AG04450 (cell line): ENCODE measurements around the gene SETD3. TPM values are rescaled to one million over a fixed set of nuclear protein-coding genes. Genes with fewer than 3 reads are reported as not detected.

ENCODE experiments used
- CTCF ChIA-PET: fragments of 300-600, 350-600 bp; formaldehyde crosslinking; extraction: SDS; loops from one replicate; lab custom pipeline; 2022; ENCODE audit warnings: antibody characterized with exemption, inconsistent platforms; lab: Charles Lee
- POLR2A ChIA-PET: fragments of 350-600 bp; formaldehyde crosslinking; extraction: SDS; loops from one replicate; lab custom pipeline; 2021; ENCODE audit warnings: antibody characterized with exemption, inconsistent platforms; lab: Yijun Ruan, JAX
- DNase-seq: peaks from one replicate; pipeline ENCODE4 v3.0.0-alpha.2; 2011; ENCODE audit warnings: low read depth, low spot score
- H3K27ac ChIP-seq: one replicate; pipeline ENCODE4 v1.5.1; 2012; ENCODE audit warnings: low read depth, low read length, control low read depth
- H3K27me3 ChIP-seq: one replicate; pipeline ENCODE4 v1.6.0; 2012; ENCODE audit warnings: low read length; ENCODE audit not compliant: control insufficient read depth, insufficient read depth
- H3K4me3 ChIP-seq: 2 replicates; pipeline ENCODE4 v1.5.1; 2011; ENCODE audit warnings: mild to moderate bottlenecking, low read depth, low read length, control low read depth
- H3K9me3 ChIP-seq: 2 replicates; pipeline ENCODE4 v1.5.1; 2012; ENCODE audit warnings: low read length; ENCODE audit not compliant: control insufficient read depth, insufficient read depth
- polyA plus RNA-seq: library from polyadenylated mRNA; depleted of rRNA; stranded (reverse); fragments of >200 nt; gene quantifications from 2 replicates; pipeline ENCODE4 v1.2.3, GENCODE V29; 2011
- TF ChIP-seq, protein P1 (sequence below): IDR thresholded peaks from 2 replicates; pipeline ENCODE4 v1.5.1; 2011; ENCODE audit warnings: low read depth, low read length, control low read depth, inconsistent platforms

The SETD3 gene
- polyA plus RNA-seq, 1 experiment = 25.0 TPM

GRCh38 chr14:99357916-99358390 is 122.7 kb downstream of the SETD3 start:
- Histone ChIP-seq H3K4me3 (no peak overlapping the region), H3K9me3 (peaks cover 8% of the 10 kb centered on the region), H3K27me3 (peaks cover 7% of the 10 kb centered on the region), H3K27ac (no peak overlapping the region)
- POLR2A ChIA-PET = no interaction called here
- DNase-seq = no peak
- TF ChIP-seq, protein P1, sequence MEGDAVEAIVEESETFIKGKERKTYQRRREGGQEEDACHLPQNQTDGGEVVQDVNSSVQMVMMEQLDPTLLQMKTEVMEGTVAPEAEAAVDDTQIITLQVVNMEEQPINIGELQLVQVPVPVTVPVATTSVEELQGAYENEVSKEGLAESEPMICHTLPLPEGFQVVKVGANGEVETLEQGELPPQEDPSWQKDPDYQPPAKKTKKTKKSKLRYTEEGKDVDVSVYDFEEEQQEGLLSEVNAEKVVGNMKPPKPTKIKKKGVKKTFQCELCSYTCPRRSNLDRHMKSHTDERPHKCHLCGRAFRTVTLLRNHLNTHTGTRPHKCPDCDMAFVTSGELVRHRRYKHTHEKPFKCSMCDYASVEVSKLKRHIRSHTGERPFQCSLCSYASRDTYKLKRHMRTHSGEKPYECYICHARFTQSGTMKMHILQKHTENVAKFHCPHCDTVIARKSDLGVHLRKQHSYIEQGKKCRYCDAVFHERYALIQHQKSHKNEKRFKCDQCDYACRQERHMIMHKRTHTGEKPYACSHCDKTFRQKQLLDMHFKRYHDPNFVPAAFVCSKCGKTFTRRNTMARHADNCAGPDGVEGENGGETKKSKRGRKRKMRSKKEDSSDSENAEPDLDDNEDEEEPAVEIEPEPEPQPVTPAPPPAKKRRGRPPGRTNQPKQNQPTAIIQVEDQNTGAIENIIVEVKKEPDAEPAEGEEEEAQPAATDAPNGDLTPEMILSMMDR = no peak
- CTCF ChIA-PET = interaction anchor here (1.1 to 1.6 kb wide), 2 partner anchors 31 to 38 kb away, joined by 3 read pairs; no protein-coding TSS in a partner anchor

GRCh38 chr14:99357151-99357915 is 123.3 kb downstream of the SETD3 start:
- Histone ChIP-seq H3K9me3 (peaks cover 8% of the 10 kb centered on the region), H3K27me3 (peaks cover 7% of the 10 kb centered on the region), H3K27ac (no peak overlapping the region), H3K4me3 (no peak overlapping the region)
- POLR2A ChIA-PET = no interaction called here
- TF ChIP-seq, protein P1 = no peak
- DNase-seq = no peak
- CTCF ChIA-PET = interaction anchor here (1.1 to 1.6 kb wide), 2 partner anchors 32 to 38 kb away, joined by 3 read pairs; no protein-coding TSS in a partner anchor

- ChIA-PET POLR2A (no interaction called here), CTCF (no interaction called here)
- no peak for DNase-seq
- Histone ChIP-seq H3K27ac (no peak overlapping the region), H3K9me3 (peaks cover 3% of the 10 kb centered on the region), H3K4me3 (no peak overlapping the region), H3K27me3 (peaks cover 7% of the 10 kb centered on the region)
- TF ChIP-seq, protein P1 = no peak
These were observed 124.5 kb downstream of the SETD3 start for GRCh38 chr14:99356031-99356608.

- no peak overlapping the region for H3K27ac ChIP-seq
- CTCF ChIA-PET = interaction anchor here (0.6 kb wide), 1 partner anchor 51 kb away, joined by 4 read pairs; no protein-coding TSS in a partner anchor
- H3K9me3 ChIP-seq = no peaks in the 10 kb centered on the region; the same call in 1 of the 2 replicates
- DNase-seq = no peak
- peaks cover 7% of the 10 kb centered on the region for H3K27me3 ChIP-seq
- TF ChIP-seq, protein P1 = no peak
- POLR2A ChIA-PET = no interaction called here
- H3K4me3 ChIP-seq = no peak overlapping the region
These were observed 126.3 kb downstream of the SETD3 start for GRCh38 chr14:99354166-99354875.
